GM18868 (cell line): Measurements from ENCODE around the gene GDPGP1.

Experiments
- ATAC-seq: cut with Tn5 transposase; IDR thresholded peaks from one replicate; pipeline ENCODE4 v1.9.1; 2021; ENCODE audit warnings: mild to moderate bottlenecking, moderate library complexity; ENCODE audit not compliant: unreplicated experiment

Gene GDPGP1

DNA sequence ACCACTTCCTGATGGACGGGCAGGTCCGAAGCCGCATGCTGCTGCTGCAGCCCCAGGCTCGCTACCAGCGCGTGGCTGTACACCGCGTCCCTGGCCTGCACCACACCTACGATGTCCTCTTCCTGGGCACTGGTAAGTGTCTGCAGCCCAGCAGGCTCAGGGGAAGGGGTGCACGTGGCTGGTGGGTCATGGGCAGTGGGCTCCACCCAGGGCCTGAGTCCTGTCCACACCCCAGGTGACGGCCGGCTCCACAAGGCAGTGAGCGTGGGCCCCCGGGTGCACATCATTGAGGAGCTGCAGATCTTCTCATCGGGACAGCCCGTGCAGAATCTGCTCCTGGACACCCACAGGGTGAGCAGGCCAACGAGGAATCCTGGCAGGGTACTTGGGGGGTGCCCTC, 9.0 kb upstream of the GDPGP1 start:
- no peak for ATAC-seq

DNA sequence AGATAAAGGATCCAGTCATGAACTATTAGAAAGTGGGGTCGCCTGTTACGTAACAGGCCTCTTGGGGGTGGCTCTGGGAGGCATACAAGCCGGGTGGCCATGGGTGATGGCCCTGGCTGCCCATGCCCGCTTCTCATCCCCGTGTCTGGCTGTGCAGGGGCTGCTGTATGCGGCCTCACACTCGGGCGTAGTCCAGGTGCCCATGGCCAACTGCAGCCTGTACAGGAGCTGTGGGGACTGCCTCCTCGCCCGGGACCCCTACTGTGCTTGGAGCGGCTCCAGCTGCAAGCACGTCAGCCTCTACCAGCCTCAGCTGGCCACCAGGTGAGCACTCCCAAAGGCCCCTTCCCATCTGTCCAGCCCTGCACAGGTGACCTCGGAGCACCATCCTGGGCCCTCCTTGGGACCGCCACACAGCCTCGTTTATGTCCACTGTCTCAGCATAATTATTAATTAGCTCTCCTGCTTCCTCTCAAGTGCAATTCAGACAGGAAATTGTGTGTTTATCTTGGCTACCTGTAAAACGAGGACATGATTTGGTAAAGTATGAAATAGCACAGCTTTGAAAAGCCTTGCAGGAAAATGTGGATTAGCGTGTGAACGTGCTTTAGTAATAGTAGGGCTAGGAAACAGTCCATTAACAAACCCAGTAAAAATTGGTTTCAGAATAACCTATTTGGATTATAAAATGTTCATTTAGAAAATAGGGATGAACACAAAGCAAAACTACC, 8.3 kb upstream of the GDPGP1 start:
- ATAC-seq: no peak

GRCh38 chr15:90227336-90227735, 6.7 kb upstream of the GDPGP1 start:
- no peak for ATAC-seq

DNA sequence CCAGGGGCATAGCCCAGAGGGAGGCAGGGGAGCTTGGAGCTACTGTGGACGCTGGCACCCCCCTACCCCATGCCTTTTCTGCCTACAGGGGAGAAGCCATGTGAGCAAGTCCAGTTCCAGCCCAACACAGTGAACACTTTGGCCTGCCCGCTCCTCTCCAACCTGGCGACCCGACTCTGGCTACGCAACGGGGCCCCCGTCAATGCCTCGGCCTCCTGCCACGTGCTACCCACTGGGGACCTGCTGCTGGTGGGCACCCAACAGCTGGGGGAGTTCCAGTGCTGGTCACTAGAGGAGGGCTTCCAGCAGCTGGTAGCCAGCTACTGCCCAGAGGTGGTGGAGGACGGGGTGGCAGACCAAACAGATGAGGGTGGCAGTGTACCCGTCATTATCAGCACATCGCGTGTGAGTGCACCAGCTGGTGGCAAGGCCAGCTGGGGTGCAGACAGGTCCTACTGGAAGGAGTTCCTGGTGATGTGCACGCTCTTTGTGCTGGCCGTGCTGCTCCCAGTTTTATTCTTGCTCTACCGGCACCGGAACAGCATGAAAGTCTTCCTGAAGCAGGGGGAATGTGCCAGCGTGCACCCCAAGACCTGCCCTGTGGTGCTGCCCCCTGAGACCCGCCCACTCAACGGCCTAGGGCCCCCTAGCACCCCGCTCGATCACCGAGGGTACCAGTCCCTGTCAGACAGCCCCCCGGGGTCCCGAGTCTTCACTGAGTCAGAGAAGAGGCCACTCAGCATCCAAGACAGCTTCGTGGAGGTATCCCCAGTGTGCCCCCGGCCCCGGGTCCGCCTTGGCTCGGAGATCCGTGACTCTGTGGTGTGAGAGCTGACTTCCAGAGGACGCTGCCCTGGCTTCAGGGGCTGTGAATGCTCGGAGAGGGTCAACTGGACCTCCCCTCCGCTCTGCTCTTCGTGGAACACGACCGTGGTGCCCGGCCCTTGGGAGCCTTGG, 5.9 kb upstream of the GDPGP1 start:
- ATAC-seq: no peak

DNA sequence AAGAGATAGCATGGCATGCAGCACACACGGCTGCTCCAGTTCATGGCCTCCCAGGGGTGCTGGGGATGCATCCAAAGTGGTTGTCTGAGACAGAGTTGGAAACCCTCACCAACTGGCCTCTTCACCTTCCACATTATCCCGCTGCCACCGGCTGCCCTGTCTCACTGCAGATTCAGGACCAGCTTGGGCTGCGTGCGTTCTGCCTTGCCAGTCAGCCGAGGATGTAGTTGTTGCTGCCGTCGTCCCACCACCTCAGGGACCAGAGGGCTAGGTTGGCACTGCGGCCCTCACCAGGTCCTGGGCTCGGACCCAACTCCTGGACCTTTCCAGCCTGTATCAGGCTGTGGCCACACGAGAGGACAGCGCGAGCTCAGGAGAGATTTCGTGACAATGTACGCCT, 5.0 kb upstream of the GDPGP1 start:
- ATAC-seq: no peak

DNA sequence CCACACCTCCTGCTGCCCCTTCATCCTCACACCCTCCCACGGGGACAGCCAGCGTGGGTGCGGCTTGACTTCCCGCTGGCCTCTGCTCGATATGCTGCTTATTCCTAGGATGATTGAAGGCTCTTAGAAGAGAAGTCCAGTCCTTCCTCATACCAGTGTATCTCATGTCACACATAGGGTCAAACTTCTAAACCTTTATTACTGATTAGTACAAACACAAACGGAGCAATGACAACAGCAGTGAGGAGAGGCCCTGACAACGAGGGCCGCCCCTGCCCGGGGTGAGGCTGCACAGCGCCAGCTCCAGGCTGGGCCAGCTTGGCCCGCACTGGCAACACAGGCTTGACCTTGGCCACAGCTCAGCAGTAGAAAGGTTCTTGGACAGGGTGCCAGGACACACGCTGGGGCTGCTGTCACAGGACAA, 3.9 kb upstream of the GDPGP1 start:
- ATAC-seq: no peak

- no peak for ATAC-seq
Observed at GRCh38 chr15:90230610-90231009, 3.4 kb upstream of the GDPGP1 start.

- ATAC-seq: no peak
Observed at GRCh38 chr15:90231028-90232017, 2.7 kb upstream of the GDPGP1 start.

- ATAC-seq: no peak
Observed at GRCh38 chr15:90232196-90232595, 1.8 kb upstream of the GDPGP1 start.

GRCh38 chr15:90232941-90233386, 1.0 kb upstream of the GDPGP1 start:
- no peak for ATAC-seq

DNA sequence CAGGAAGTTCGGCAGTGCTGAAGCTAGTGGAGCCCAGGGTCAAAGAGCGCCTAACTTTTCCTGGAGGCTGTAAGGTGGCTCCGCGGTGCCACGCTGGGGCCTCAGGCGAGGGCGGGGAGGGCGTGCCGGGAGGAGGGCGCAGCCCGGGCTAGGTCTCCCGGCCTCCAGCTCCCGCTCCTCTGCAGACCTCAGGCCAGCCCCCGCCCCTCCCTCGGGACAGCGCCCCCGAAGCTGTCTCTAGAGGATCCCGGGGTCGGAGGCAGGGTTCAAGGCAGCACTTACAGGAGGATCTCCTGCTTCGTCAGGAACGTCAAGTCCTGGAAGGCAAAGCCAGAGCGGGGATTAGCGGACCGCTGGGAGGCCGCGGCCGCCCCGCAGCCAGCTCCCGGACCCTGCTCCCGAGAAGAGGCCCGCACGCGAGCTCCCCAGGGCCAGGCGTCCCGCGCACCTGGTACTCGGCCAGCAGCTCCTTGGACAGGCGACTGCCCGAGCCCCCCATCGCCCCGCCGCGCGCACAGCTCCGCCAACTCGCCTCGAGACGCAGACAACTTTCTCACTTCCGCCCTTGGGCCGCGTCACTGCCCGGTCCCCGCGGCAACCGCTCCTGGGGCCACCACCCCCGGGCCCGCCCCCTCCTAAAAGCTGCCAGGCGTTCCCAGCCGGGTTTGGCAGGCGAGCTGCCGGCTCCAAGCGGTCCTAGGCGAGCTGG, 468 bp upstream of the GDPGP1 start, which contains the start of gene CIB1:
TSS of gene CIB1 (minus strand) at position 555 of the 709 bp plus-strand sequence. CDS start at position 499, 56 bp downstream.
- peak; percentile 94 for ATAC-seq

- ATAC-seq: no peak
Observed at GRCh38 chr15:90239371-90239770, 5.4 kb downstream of the GDPGP1 start.

DNA sequence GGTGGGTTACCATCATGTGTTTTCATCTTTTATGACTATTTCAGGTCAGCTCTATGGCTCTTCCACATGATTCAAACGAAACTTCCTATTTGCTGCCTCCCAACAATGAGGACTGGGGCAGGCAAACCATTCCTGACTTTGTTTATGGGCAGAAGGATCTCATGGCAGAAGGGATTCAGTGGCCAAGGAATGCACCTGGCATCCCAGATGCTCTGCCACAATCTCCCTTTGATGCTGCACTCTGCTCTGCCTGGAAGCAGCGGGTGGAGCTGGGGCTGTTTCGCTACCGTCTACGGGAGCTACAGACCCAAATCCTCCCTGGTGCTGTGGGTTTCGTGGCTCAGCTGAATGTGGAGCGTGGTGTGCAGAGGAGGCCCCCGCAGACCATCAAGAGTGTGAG, 6.8 kb downstream of the GDPGP1 start:
- no peak for ATAC-seq

- ATAC-seq: no peak
Observed at GRCh38 chr15:90241343-90242192, 7.6 kb downstream of the GDPGP1 start.

DNA sequence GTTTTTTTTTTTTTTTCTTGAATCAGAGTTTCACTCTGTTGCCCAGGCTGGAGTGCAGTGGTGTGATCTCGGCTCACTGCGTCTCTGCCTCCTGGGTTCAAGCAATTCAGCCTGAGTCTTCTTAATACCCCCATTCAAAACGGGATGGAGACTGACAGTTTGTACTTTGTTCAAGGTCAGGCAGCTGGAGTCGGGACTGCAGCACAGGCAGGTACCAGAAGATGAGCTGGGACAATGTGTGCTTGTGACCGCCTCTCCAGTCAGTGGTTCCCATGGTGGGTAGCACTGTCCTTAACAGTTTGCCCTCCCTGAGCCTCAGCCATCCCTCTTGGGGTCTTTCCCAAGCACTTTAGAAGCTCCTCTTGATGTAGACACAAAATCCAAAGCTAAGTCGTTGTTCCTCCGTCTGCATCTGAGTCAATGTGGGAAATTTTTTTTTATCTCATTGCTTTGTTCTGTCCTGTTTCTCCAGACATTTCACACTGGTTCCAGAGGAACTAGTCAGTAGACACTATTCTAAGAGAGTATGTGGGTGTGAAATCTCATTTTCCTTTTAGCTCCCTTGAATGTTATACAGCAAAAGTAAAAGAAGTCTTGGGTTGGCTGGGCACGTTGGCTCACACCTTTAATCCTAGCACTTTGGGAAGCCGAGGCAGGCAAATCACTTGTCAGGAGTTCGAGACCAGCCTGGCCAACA, 10.1 kb downstream of the GDPGP1 start:
- ATAC-seq: no peak

GRCh38 chr15:90248789-90249202, 14.8 kb downstream of the GDPGP1 start:
- no peak for ATAC-seq

DNA sequence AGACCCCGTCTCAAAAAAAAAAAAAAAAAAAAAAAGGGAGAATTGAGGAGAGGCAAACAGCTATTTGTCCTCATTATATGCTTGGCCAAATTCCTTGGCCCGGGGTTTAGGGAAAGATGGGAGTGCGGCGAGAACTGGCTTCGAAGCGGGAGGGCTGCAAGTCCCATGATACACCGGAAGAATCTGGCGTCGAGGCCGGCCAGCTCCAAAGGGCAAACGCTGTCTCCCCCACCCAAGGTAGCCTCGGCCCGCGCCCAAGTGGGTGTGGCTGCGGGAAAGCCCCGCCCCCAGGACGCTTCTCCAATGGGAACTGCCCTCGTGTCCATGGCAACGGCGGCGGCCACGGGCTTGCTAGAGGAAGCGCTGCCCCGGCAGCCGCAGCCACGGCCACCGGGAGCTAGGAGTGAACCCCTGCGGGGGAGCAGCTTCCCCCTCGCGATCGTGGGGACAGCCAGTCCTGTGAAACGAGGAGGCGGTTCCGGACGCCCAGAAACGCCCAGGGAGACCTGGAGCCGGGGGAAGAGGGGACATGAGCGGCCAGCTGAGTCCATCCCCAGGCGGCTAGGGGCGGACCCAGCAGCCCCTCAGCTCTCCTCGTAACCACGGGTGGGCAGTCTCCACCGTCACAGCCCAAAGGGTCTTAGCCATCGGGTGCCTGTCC, 15.3 kb downstream of the GDPGP1 start, which contains the start of gene TTLL13:
TSS of gene TTLL13 (plus strand) at position 354 of the 661 bp plus-strand sequence. CDS start 1,075 bp downstream, outside the sequence.
- peak; percentile 80 for ATAC-seq

DNA sequence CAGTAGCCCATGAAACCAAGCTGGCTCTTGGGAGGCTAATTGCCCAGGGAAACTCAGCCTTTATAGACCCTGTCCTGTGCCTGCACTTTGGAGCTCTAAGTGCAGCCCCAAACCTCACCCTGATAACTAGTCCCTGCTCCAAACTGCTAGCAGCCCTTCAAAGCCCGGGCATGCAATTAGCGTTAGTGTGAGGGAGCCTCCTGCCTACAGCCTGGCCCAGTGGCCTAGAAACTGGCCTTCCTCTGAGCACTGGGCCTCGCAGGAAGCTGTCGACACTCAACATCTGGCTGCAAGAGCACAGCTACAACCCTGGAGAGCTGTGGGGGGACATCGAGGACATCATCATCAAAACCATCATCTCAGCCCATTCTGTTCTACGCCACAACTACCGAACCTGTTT, 23.8 kb downstream of the GDPGP1 start:
- no peak for ATAC-seq
